NCI-H2107 treated with DMSO at 0.1 percent for 48 hours (cell line): ENCODE results near the gene PIGQ.

Source experiments
- DNase-seq: peaks from one replicate; lab custom pipeline; 2025; ENCODE audit not compliant: unreplicated experiment; lab: John Stamatoyannopoulos, UW

The PIGQ gene

DNA sequence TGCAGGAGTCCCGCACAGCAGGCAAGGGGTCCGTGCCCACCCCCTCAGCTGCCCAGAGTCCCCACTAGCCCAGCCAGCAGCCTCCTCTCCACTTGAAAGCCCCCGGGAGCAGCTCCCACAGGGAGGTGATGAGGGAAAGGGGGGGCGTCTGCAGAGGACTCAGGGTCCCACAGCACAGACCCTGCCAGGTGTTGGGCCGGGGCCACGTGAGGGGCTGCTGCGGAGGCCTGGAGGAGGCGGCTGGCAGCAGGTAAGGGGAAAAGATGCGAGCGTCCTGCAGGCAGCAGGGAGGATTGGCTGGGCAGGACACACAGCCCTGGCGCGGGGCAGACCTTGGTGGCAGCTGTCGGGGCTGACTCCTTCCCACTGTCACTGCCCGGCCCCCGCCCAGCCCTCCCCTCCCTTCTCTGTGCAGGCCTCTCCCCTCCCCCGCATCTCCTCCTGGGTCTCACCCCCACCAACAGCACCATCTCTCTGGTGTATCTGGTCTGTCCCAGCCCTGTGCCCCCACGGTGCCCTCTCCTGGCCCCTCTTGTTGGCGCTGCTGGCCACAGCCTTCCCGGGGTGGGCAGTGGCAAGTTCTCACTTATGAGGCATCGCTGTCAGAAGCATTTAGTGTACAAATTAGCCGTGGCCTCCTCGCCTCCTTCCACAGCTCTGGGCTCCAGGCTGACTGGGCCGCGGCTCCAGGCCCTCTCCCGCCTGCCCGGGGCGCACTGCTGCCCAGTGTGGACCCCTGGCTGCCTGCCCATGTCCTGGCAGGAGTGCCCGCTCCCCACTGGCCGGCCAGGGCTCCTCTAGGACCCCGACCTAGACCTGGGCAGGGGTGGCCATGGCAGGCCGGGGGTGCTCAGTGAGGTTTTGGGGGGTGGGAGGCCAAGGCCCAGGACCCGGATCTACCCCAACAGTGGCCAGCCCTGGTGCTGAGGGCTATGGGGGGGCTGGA, 14.0 kb upstream of the PIGQ start:
- no peak for DNase-seq

DNA sequence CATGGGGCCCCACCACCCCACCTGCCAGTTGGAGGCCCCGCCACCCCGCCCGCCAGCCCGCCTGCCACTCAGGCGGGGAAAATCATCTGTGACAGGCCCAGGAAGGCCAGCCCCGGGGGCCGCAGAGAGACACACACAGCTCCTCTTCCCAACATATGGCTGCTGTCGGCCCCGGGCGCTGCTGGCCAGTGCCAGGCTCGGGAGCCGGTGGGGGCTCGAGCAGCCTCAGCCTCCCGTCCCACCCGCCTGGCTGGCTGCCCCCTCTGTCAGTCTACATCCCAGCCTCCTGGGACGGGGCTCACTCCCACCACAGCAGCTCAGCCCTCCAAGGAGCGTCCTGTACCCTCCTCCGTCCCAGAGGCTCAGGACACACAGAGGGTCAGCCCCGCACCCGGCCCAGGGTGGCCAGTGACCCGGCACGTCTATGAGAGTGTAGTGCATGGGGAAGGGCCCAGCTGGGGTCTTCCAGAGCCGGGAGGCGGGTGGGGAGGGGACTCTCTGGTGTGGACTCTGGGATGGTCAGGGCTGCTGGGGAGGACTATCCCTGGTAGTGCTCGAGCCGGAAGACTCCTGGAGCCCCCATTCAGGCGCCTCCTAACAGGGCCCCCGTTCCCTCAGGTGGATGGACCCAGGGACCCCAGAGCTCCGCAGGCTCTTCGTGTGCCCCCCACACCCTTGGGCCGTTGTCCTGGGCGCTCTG, 13.1 kb upstream of the PIGQ start:
- DNase-seq: no peak

DNA sequence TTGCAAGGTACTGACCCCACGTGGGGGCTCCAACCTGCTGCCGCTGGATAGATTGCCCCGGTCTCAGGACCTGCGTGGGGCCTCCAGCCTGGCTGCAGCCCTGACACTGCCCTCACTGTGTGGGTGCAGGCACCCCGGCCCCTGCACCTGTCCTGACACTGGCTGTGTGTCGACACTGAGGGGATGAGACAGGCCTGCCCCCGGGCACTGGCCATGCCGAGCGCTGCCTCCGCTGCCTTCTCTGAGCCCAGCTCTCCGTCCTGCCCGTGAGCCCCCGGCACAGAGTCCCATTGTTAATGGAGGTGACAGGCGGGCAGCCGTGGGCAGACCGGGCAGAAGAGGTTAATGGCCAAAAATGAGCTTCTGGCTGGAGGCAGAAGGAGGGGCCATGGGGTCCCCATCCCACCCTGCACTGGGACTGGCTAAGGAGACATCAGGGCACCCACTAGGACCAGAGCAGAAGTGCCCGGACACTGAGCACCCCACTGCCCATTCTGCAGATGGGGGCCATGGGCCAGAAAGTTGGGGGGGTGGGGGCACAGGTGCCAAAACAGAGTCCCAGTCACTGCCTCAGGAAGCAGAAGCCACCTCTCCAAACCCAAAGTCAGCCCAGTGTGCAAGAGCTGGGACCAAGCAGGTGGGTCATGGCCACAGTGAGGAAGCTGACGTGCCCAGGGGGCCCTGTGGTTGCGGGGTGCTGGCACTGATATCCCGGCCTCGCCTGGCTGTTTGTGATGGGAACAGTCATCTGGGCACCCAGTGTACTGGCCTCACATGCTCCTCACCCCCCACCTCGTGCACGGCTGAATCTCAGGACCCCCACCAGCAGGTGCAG, 12.1 kb upstream of the PIGQ start:
- no peak for DNase-seq

DNA sequence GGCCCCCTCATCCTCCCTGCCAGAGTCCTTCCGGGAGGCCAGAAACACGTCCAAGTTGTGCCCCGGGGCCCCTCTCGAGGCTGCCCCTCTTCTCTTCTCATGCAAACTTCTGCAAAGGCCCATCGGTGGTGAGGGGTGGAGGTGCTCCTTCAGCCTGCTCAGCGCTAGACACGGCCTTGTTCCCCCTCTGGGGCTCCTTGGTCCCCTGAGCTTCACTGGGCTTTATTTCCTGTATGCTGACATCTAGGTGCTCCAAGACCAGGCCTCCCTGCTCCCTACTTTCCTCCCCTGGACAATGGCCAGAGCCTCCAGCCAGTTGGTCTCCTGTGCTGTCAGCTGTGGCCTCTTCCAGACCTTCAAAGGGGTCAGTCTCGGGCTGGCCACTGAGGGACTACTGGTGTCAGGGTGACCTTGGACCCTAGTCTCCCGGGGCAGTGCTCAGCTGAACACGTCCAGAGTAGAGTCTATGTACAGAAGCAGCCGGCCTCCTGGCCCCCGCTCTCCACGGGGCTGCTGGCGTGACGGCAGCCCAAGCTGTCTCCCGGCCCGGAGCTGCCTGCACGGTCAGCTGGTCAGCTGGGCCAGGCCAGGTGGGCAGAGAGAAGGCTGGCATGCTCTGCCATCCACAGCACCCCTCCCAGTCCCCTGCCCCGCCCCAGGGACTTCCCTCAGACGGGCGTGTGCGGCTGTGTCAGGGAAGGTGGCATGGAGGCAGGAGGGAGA, 11.3 kb upstream of the PIGQ start:
- DNase-seq: no peak

GRCh38 chr16:559021-559380, 10.8 kb upstream of the PIGQ start:
- no peak for DNase-seq

DNA sequence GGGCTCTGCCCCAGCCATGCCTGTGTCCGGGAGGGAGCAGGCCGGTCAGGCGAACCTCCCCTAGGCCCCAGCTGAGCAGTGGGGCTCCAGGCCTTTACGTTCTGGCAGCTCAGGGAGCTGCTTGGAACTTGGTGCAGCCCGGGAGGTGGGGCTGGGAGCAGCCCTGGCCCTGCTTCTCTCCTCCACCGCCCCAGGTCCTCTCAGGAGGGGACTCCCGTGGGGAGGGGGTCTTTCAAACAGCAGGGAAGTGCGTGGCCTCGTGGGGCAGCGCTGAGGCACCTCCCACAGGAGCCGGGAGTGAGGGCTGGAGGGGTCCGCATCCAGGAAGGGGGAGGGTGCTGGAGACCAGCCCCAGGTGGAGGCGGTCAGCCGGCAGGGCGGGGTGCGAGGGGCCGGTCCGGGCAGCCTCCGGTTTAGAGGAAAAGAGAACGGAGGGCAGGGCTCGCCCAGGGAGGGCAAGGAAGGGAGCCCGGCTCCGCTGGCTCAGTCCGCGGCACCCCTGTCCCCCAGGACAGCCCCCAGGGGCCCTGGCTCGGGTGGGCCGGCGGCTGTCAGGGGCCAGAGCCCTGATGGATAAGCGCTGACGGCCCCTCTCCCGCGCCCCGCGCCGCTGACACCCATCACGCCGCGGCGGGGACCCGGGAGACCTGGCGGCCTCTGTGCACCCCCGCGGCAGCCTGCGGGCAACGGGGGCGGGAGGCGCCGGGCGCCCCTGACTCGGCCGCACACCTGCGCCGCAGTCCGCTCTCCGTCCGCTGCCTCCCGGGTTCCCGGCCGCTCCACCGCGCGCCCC, 10.2 kb upstream of the PIGQ start:
- DNase-seq: no peak

GRCh38 chr16:560204-560700, 9.5 kb upstream of the PIGQ start, which contains the start of gene PRR35:
Gene PRR35 (plus strand): TSS chr16:560394. CDS start chr16:563295, 2,901 bp downstream.
- no peak for DNase-seq

- no peak for DNase-seq
These were observed 8.9 kb upstream of the PIGQ start for GRCh38 chr16:560701-561412.

GRCh38 chr16:561413-561794, 8.4 kb upstream of the PIGQ start:
- no peak for DNase-seq

DNA sequence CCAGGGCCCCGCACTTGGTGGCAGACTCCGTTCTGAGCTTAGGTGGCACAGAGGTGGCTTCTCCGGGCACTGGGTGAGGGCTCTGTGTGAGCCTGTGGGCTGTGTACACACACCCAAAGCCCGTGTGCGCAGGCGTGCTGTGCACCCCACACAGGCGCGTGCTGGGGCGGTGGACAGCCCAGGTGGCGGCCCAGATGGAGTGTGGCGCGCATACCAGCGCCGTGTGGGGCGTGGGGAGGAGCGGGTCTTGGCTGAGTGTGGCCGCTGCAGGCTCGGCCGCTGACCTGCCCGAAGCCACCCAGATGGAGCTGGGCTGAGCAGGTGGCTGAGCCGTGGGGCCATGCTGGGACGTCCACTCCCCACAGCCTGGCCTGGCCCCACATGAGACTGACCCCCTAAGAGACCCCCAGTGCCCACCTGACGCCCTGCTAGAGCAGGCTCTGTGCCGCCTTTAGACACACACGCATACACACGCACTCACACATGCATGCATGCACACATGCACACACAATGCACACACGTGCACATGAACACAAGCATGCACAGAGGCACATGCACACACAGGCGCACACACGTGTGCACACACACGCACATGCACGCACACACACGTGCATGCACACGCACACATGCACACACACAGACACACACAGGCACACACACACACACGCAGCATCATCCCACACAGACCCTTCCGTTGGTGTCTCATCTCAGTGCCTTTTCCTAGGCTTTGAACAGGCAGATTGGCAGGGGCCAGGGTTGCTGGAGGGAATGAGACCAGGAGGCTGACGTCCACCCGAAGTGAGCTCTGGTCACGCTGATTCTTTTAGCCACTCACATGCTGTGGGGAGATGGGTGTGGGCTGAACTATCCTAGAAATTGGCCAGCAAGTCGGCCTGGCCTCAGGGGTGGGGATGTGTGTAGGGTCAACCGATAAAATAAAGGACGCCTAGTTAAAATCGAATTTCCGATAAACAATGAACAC, 7.5 kb upstream of the PIGQ start:
- no peak for DNase-seq

- no peak for DNase-seq
These were observed 6.6 kb upstream of the PIGQ start for GRCh38 chr16:563072-563644.

GRCh38 chr16:564690-565418, 4.9 kb upstream of the PIGQ start:
- DNase-seq: no peak

- no peak for DNase-seq
These were observed 4.1 kb upstream of the PIGQ start for GRCh38 chr16:565419-566330.

GRCh38 chr16:566475-567372, 3.0 kb upstream of the PIGQ start, which contains the start of gene NHLRC4:
Gene NHLRC4 (plus strand): TSS chr16:567005. CDS start chr16:568048, 1,043 bp downstream.
- peak; percentile 50 for DNase-seq
